ENCODE measurements around the gene RGS17.

Gene RGS17

DNA sequence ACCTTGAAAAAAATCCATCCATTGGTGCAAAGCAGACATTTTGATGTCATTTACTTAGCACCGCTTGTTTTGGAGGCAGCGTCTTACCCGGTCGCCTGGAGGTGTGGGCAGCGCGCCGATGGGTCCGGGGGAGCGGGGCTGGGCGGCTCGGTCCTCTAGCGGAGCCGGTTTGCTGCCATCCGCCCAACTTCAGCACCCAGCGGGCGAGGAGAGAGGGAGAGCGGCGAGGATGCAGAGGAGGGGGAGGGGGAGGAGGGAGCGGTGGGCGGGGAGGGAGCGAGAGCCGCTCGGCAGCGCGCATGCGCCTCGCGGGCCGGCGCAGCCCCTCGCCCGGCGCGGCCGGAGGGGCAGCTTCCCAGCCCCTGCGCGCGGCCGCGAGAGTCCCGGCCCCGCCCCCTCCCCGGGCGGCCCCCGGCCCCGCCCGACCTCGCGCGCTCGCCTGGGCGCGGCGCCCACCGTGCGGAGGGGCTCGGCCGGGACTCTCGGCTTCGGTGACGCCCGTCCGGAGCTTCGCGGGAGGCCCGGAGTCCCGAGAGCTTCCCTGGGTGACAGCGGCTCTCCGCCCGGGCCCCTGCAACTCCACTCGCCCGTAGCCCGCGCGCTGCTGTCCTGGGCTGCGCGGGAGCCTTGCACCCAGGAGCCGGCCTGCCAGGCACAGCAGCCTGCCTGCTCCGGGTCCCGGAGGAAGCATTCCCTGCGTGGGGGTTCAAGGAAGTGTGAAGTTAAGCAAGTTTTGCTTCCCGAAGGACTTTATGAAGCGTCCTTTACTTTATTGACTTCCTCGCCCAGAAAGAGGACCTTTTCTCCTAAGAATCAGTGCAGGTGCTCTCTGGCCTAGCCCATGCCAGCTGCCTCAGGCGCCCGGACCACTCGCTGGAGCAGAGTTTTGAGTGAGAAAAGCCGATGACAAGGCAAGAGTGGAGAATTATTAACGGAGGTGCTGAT, at the start of gene RGS17:
TSS of gene RGS17 (minus strand) at position 246 of the 945 bp plus-strand sequence. CDS start 87,264 bp downstream, outside the sequence.
- H3K9ac ChIP-seq (ENCODE audit: low read depth, low read length), result peak within 1 kb of the TSS; percentile 71; the same call in 1 of the 2 replicates
- peaks cover 46% of the 10 kb centered on the region for H3K27me3 ChIP-seq (ENCODE audit: insufficient read depth, low read length)
- H3K27ac ChIP-seq (ENCODE audit: low read length), result no peak within 1 kb of the TSS
- peaks cover 10% of the 10 kb centered on the region for H3K4me1 ChIP-seq (ENCODE audit: insufficient read depth, low read length)
- H3K4me3 ChIP-seq (ENCODE audit: low read length), result peak within 1 kb of the TSS; percentile 84
- no peaks in the 10 kb centered on the region for H3K9me3 ChIP-seq (ENCODE audit: insufficient read depth, low read depth, low read length)
- H3K36me3 ChIP-seq (ENCODE audit: insufficient read depth, low read depth, low read length), result no peaks in the 10 kb centered on the region

- no peak overlapping the region for H3K9ac ChIP-seq (ENCODE audit: low read depth, low read length)
- no peak overlapping the region for H3K4me3 ChIP-seq (ENCODE audit: low read length)
- H3K27ac ChIP-seq (ENCODE audit: low read length), result no peak overlapping the region
- no peaks in the 10 kb centered on the region for H3K4me1 ChIP-seq (ENCODE audit: insufficient read depth, low read length)
- H3K36me3 ChIP-seq (ENCODE audit: insufficient read depth, low read depth, low read length), result no peaks in the 10 kb centered on the region
- H3K27me3 ChIP-seq (ENCODE audit: insufficient read depth, low read length), result no peaks in the 10 kb centered on the region
- no peaks in the 10 kb centered on the region for H3K9me3 ChIP-seq (ENCODE audit: insufficient read depth, low read depth, low read length)
Observed at GRCh38 chr6:153172815-153173214, 41.7 kb upstream of the RGS17 start.

DNA sequence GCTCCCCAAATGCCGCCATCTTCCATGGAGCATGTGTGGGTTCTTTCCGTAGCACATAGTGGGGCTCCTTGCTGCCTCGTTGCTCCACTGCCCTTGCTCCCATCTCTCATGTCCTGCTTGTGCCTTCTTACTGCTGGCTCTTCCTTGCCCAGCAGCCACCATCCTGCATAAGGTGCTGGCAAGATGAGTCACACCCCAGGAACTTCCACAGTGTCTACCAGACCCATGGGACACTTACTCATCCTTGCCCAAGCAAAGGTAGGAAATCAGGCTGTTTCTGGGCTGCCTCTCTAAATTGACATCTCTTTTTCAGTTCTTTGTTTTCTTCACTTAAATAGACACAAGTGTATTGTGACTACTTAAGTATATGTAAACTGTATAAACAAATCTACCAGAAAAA, 39.4 kb upstream of the RGS17 start:
- H3K4me3 ChIP-seq (ENCODE audit: low read length), result no peak overlapping the region
- no peaks in the 10 kb centered on the region for H3K9me3 ChIP-seq (ENCODE audit: insufficient read depth, low read depth, low read length)
- no peak overlapping the region for H3K27ac ChIP-seq (ENCODE audit: low read length)

GRCh38 chr6:153167907-153168306, 36.8 kb upstream of the RGS17 start:
- H3K27ac ChIP-seq (ENCODE audit: low read length), result no peak overlapping the region
- no peaks in the 10 kb centered on the region for H3K9me3 ChIP-seq (ENCODE audit: insufficient read depth, low read depth, low read length)
- H3K4me1 ChIP-seq (ENCODE audit: insufficient read depth, low read length), result no peaks in the 10 kb centered on the region
- no peak overlapping the region for H3K4me3 ChIP-seq (ENCODE audit: low read length)
- no peaks in the 10 kb centered on the region for H3K27me3 ChIP-seq (ENCODE audit: insufficient read depth, low read length)
- no peak overlapping the region for H3K9ac ChIP-seq (ENCODE audit: low read depth, low read length)
- no peaks in the 10 kb centered on the region for H3K36me3 ChIP-seq (ENCODE audit: insufficient read depth, low read depth, low read length)

More for the DNA sequence above, 39.4 kb upstream of the RGS17 start:
- Histone ChIP-seq H3K9ac (ENCODE audit: low read depth, low read length) (no peak overlapping the region), H3K27me3 (ENCODE audit: insufficient read depth, low read length) (no peaks in the 10 kb centered on the region), H3K36me3 (ENCODE audit: insufficient read depth, low read depth, low read length) (no peaks in the 10 kb centered on the region), H3K4me1 (ENCODE audit: insufficient read depth, low read length) (no peaks in the 10 kb centered on the region)

DNA sequence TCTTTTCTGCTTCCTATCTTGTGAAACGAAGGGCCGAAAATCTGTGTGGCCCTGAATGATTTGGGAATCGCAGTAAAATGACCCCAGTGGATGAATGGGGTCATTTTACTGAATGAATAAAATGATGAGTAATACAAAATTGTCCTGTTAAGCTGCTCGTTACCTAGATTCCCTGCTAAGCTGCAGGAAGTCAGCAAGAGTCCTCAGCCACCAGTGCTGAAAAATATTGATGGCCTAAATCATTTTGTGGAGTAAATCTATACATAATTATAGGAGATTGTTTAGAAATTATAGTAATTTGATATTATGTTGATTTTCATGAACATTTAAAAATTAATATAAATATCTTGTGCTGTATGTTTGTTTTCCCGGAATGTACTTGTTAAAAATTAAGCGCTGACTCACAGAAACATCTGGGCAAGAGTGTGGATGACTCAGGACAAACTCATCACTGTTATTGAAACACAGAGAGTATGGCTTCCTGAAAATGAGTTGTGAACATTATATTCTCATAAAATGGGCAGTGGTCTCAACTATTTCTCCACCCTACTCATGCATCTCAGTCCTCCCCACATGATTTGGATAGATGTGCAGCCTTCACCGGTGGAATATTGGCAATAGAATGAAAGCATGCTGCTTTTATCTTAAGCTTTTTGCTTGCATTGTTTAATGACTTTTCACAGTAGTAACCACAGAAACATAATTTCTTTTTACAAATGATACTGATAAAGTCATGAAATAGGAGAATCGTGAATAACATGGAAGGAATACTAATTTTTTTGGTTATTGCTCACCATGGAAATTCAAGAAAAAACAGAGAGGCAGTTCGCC, 36.2 kb upstream of the RGS17 start:
- no peak overlapping the region for H3K9ac ChIP-seq (ENCODE audit: low read depth, low read length)

DNA sequence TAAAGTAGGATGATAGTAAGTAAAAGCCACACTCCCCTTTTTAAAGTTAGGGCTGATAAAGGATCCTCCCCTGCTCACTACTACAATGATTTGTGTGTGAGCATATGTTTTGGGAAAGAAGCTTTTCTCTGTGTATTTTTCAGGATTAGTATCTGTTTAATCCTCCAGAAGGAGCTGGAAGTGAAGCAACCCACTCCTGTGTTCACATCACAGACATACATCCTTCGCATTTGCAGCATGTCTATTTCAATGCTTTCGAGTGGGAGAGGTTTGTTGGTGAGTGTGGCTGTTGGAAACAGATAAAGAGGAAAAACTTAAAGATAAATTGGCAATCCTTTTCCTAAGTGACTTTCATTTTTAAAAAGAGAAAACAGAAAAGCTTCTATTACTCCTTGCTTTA, 31.6 kb upstream of the RGS17 start:
- no peaks in the 10 kb centered on the region for H3K9me3 ChIP-seq (ENCODE audit: insufficient read depth, low read depth, low read length)
- H3K27ac ChIP-seq (ENCODE audit: low read length), result no peak overlapping the region
- no peaks in the 10 kb centered on the region for H3K4me1 ChIP-seq (ENCODE audit: insufficient read depth, low read length)
- no peak overlapping the region for H3K9ac ChIP-seq (ENCODE audit: low read depth, low read length)
- no peak overlapping the region for H3K4me3 ChIP-seq (ENCODE audit: low read length)
- H3K36me3 ChIP-seq (ENCODE audit: insufficient read depth, low read depth, low read length), result no peaks in the 10 kb centered on the region
- no peaks in the 10 kb centered on the region for H3K27me3 ChIP-seq (ENCODE audit: insufficient read depth, low read length)

More for the DNA sequence above, 36.2 kb upstream of the RGS17 start:
- no peaks in the 10 kb centered on the region for H3K4me1 ChIP-seq (ENCODE audit: insufficient read depth, low read length)
- no peaks in the 10 kb centered on the region for H3K27me3 ChIP-seq (ENCODE audit: insufficient read depth, low read length)
- H3K4me3 ChIP-seq (ENCODE audit: low read length), result no peak overlapping the region
- no peaks in the 10 kb centered on the region for H3K36me3 ChIP-seq (ENCODE audit: insufficient read depth, low read depth, low read length)
- no peak overlapping the region for H3K27ac ChIP-seq (ENCODE audit: low read length)
- H3K9me3 ChIP-seq (ENCODE audit: insufficient read depth, low read depth, low read length), result no peaks in the 10 kb centered on the region

- Histone ChIP-seq H3K36me3 (ENCODE audit: insufficient read depth, low read depth, low read length) (no peaks in the 10 kb centered on the region), H3K9ac (ENCODE audit: low read depth, low read length) (no peak overlapping the region), H3K27me3 (ENCODE audit: insufficient read depth, low read length) (no peaks in the 10 kb centered on the region), H3K27ac (ENCODE audit: low read length) (no peak overlapping the region), H3K4me3 (ENCODE audit: low read length) (no peak overlapping the region), H3K4me1 (ENCODE audit: insufficient read depth, low read length) (no peaks in the 10 kb centered on the region), H3K9me3 (ENCODE audit: insufficient read depth, low read depth, low read length) (no peaks in the 10 kb centered on the region)
Observed at GRCh38 chr6:153162172-153162571, 31.1 kb upstream of the RGS17 start.

GRCh38 chr6:153160221-153160620, 29.1 kb upstream of the RGS17 start:
- H3K36me3 ChIP-seq (ENCODE audit: insufficient read depth, low read depth, low read length), result no peaks in the 10 kb centered on the region
- H3K27ac ChIP-seq (ENCODE audit: low read length), result no peak overlapping the region
- no peaks in the 10 kb centered on the region for H3K9me3 ChIP-seq (ENCODE audit: insufficient read depth, low read depth, low read length)
- H3K9ac ChIP-seq (ENCODE audit: low read depth, low read length), result no peak overlapping the region
- no peaks in the 10 kb centered on the region for H3K27me3 ChIP-seq (ENCODE audit: insufficient read depth, low read length)
- H3K4me3 ChIP-seq (ENCODE audit: low read length), result no peak overlapping the region
- peaks cover 4% of the 10 kb centered on the region; the same call in 1 of the 2 replicates for H3K4me1 ChIP-seq (ENCODE audit: insufficient read depth, low read length)

DNA sequence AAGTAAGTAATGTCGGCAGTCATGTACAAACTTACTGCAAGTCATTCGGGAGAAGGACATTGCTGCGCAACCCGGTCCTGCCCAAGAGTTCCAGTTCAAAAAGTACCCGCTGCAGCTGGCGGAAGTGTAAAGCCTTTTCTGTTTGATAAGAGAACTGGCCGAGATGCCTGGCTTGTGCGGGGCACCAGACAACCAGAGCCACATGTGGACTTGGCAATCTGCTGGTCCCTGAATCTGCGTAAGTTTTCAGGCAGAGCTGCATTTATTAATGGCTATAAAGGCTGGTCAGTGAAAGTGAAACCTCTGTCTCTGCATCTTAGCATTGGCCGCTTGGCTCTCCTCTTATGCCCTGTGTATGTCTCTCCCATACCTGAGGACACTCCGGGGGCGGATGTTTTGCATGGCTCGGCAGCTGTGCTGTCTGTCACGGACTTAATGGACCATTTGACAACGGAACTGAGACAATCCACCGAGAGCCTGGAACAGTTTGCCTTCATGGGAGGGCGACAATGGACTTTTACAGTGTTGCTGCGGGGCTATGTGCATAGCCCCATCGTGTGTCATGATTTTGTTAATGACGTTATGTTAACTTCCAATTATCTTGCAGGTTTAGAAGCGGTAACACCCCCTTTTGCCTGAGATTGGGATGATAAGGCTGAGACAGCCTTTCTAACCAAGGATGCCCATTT, 19.8 kb upstream of the RGS17 start:
- Histone ChIP-seq H3K36me3 (ENCODE audit: insufficient read depth, low read depth, low read length) (no peaks in the 10 kb centered on the region), H3K27ac (ENCODE audit: low read length) (no peak overlapping the region), H3K4me1 (ENCODE audit: insufficient read depth, low read length) (peaks cover 2% of the 10 kb centered on the region; the same call in 1 of the 2 replicates), H3K27me3 (ENCODE audit: insufficient read depth, low read length) (no peaks in the 10 kb centered on the region), H3K9me3 (ENCODE audit: insufficient read depth, low read depth, low read length) (no peaks in the 10 kb centered on the region), H3K4me3 (ENCODE audit: low read length) (no peak overlapping the region), H3K9ac (ENCODE audit: low read depth, low read length) (no peak overlapping the region)

DNA sequence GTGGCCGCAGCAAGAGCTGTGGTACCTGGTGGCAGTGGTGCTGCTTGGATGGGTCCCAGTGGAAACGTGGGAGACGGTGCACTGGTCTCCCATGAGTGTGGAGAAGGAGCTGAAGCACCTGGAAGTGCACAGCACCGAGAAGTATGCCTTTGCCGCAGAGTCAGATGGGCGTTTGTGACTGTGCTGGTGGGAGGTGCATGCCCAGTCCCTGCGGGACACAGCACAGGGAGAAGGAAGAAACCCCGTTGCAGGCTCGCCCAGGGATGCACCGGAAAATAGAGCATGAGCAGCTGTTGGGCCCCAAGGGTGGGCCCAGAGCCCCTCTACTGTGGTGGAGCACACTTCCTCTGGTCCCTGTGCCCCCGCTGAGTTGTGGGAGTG, 19.3 kb upstream of the RGS17 start:
- H3K27me3 ChIP-seq (ENCODE audit: insufficient read depth, low read length), result no peaks in the 10 kb centered on the region
- H3K9ac ChIP-seq (ENCODE audit: low read depth, low read length), result no peak overlapping the region
- H3K4me3 ChIP-seq (ENCODE audit: low read length), result no peak overlapping the region
- H3K4me1 ChIP-seq (ENCODE audit: insufficient read depth, low read length), result no peaks in the 10 kb centered on the region; the same call in 1 of the 2 replicates
- no peaks in the 10 kb centered on the region for H3K36me3 ChIP-seq (ENCODE audit: insufficient read depth, low read depth, low read length)
- no peak overlapping the region for H3K27ac ChIP-seq (ENCODE audit: low read length)
- no peaks in the 10 kb centered on the region for H3K9me3 ChIP-seq (ENCODE audit: insufficient read depth, low read depth, low read length)

GRCh38 chr6:153149891-153150290, 18.8 kb upstream of the RGS17 start:
- no peak overlapping the region for H3K27ac ChIP-seq (ENCODE audit: low read length)
- H3K9ac ChIP-seq (ENCODE audit: low read depth, low read length), result no peak overlapping the region
- no peak overlapping the region for H3K4me3 ChIP-seq (ENCODE audit: low read length)
- H3K27me3 ChIP-seq (ENCODE audit: insufficient read depth, low read length), result no peaks in the 10 kb centered on the region
- H3K36me3 ChIP-seq (ENCODE audit: insufficient read depth, low read depth, low read length), result no peaks in the 10 kb centered on the region
- H3K9me3 ChIP-seq (ENCODE audit: insufficient read depth, low read depth, low read length), result no peaks in the 10 kb centered on the region
- no peaks in the 10 kb centered on the region; the same call in 1 of the 2 replicates for H3K4me1 ChIP-seq (ENCODE audit: insufficient read depth, low read length)
